ENCODE results near the gene SLCO1B3.
"Not testable (repeated sequence)": the region's sequence is repeated elsewhere in the genome, so short reads cannot be mapped to it uniquely, and the experiment has no call there.

Gene SLCO1B3

GRCh38 chr12:20810487-20810886, at the start of gene SLCO1B3:
SLCO1B3 (plus strand) TSS chr12:20810705; CDS start chr12:20815739, 5,034 bp downstream.
- no peak for DNase-seq

- DNase-seq: no peak
These were observed 33.1 kb upstream of the SLCO1B3 start for GRCh38 chr12:20777420-20777819.

GRCh38 chr12:20778969-20779368, 31.5 kb upstream of the SLCO1B3 start:
- no peak for DNase-seq

- DNase-seq: not testable (repeated sequence)
These were observed 30.5 kb upstream of the SLCO1B3 start for GRCh38 chr12:20779971-20780370.

GRCh38 chr12:20783796-20784357, 26.6 kb upstream of the SLCO1B3 start:
- not testable (repeated sequence) for DNase-seq

- DNase-seq: no peak
These were observed 17.5 kb upstream of the SLCO1B3 start for GRCh38 chr12:20792971-20793370.

GRCh38 chr12:20798554-20798953, 12.0 kb upstream of the SLCO1B3 start:
- DNase-seq: no peak

- no peak for DNase-seq
These were observed 10.3 kb upstream of the SLCO1B3 start for GRCh38 chr12:20800160-20800559.

GRCh38 chr12:20801035-20801434, 9.5 kb upstream of the SLCO1B3 start:
- no peak for DNase-seq

GRCh38 chr12:20805921-20806320, 4.6 kb upstream of the SLCO1B3 start:
- no peak for DNase-seq

GRCh38 chr12:20807192-20808080, 3.1 kb upstream of the SLCO1B3 start:
- no peak for DNase-seq

- no peak for DNase-seq
These were observed 2.0 kb upstream of the SLCO1B3 start for GRCh38 chr12:20808521-20808920.

GRCh38 chr12:20815574-20815973, 5.1 kb downstream of the SLCO1B3 start:
- no peak for DNase-seq

GRCh38 chr12:20822415-20822814, 11.9 kb downstream of the SLCO1B3 start:
- no peak for DNase-seq

GRCh38 chr12:20822925-20823324, 12.4 kb downstream of the SLCO1B3 start:
- no peak for DNase-seq

GRCh38 chr12:20829919-20830318, 19.4 kb downstream of the SLCO1B3 start:
- no peak for DNase-seq

GRCh38 chr12:20830456-20830855, 20.0 kb downstream of the SLCO1B3 start:
- DNase-seq: no peak

- DNase-seq: no peak
These were observed 22.4 kb downstream of the SLCO1B3 start for GRCh38 chr12:20832911-20833310.

GRCh38 chr12:20852649-20853048, 42.1 kb downstream of the SLCO1B3 start:
- no peak for DNase-seq

GRCh38 chr12:20863056-20863455, 52.6 kb downstream of the SLCO1B3 start:
- DNase-seq: no peak

- no peak for DNase-seq
These were observed 55.4 kb downstream of the SLCO1B3 start for GRCh38 chr12:20865873-20866272.

- no peak for DNase-seq
These were observed 57.8 kb downstream of the SLCO1B3 start for GRCh38 chr12:20868277-20868676.

- DNase-seq: no peak
These were observed 72.8 kb downstream of the SLCO1B3 start for GRCh38 chr12:20883288-20883687.

GRCh38 chr12:20885116-20885515, 74.6 kb downstream of the SLCO1B3 start:
- no peak for DNase-seq
